Smooth muscle cell (in vitro differentiated cells): ENCODE results near the gene FOXK1. TPM values are rescaled to one million over a fixed set of nuclear protein-coding genes. Genes with fewer than 3 reads are reported as not detected.

Experiments
- DNase-seq: peaks from one replicate; lab custom pipeline; 2025; ENCODE audit not compliant: unreplicated experiment; lab: John Stamatoyannopoulos, UW
- H2AFZ ChIP-seq: fragments of 200-600 bp; sonication (generic); 2 replicates; pipeline ENCODE4 v1.6.0; 2016; ENCODE audit warnings: antibody characterized with exemption, low read depth, mild to moderate bottlenecking
- H3F3A ChIP-seq: fragments of 200-600 bp; sonication (generic); 2 replicates; pipeline ENCODE4 v1.6.0; 2017; ENCODE audit warnings: antibody characterized with exemption, low read depth
- H3K27ac ChIP-seq: fragments of 200-600 bp; sonication (generic); 2 replicates; pipeline ENCODE4 v1.5.1; 2016; ENCODE audit warnings: low read depth, mild to moderate bottlenecking
- H3K27me3 ChIP-seq: fragments of 200-600 bp; sonication (generic); 2 replicates; pipeline ENCODE4 v1.6.1; 2016; ENCODE audit warnings: low read depth, mild to moderate bottlenecking
- H3K36me3 ChIP-seq: fragments of 200-600 bp; sonication (generic); 2 replicates; pipeline ENCODE4 v1.5.1; 2016; ENCODE audit warnings: low read depth
- H3K4me1 ChIP-seq: fragments of 200-600 bp; sonication (generic); 2 replicates; pipeline ENCODE4 v1.5.1; 2016; ENCODE audit warnings: low read depth
- H3K4me2 ChIP-seq: fragments of 200-600 bp; sonication (generic); 2 replicates; pipeline ENCODE4 v1.6.0; 2016; ENCODE audit warnings: mild to moderate bottlenecking
- H3K4me3 ChIP-seq: fragments of 200-600 bp; sonication (generic); 2 replicates; pipeline ENCODE4 v1.5.1; 2016; ENCODE audit warnings: mild to moderate bottlenecking
- H3K79me2 ChIP-seq: fragments of 200-600 bp; sonication (generic); 2 replicates; pipeline ENCODE4 v1.6.0; 2016; ENCODE audit warnings: low read depth, mild to moderate bottlenecking
- H3K9ac ChIP-seq: fragments of 200-600 bp; sonication (generic); 2 replicates; pipeline ENCODE4 v1.6.0; 2016; ENCODE audit warnings: low read depth
- H3K9me3 ChIP-seq: fragments of 200-600 bp; sonication (generic); replicated peaks from 2 replicates; pipeline ENCODE4 v1.5.1; 2016; ENCODE audit warnings: low read depth
- H4K20me1 ChIP-seq: fragments of 200-600 bp; sonication (generic); 2 replicates; pipeline ENCODE4 v1.6.0; 2016; ENCODE audit warnings: low read depth
- WGBS: methylation state at CpG from one replicate; pipeline ENCODE4 v1.1.7; 2016; ENCODE audit warnings: low lambda C conversion rate; 5-methylcytosine and 5-hydroxymethylcytosine counted together
- polyA plus RNA-seq: library from polyadenylated mRNA; unstranded; fragments of >200 nt; fragmentation: Nextera tagmentation; extraction: Ambion mirVana; gene quantifications from 2 replicates; pipeline ENCODE4 v1.2.1, GENCODE V29; 2016
- total RNA-seq: library from RNA; depleted of rRNA; stranded (reverse); fragments of >200 nt; gene quantifications from 2 replicates; pipeline ENCODE4 v1.2.3, GENCODE V29; 2014
- TF ChIP-seq, protein P1 (sequence below): fragments of 200-600 bp; sonication (generic); IDR thresholded peaks from 2 replicates; pipeline ENCODE4 v1.5.1; 2017; ENCODE audit warnings: borderline replicate concordance, mild to moderate bottlenecking, antibody characterized with exemption; ENCODE audit not compliant: insufficient read depth, poor library complexity, severe bottlenecking

The FOXK1 gene
- total and polyA plus RNA-seq, 2 experiments from 2014 or later, result 6.0 to 11.6 TPM

DNA sequence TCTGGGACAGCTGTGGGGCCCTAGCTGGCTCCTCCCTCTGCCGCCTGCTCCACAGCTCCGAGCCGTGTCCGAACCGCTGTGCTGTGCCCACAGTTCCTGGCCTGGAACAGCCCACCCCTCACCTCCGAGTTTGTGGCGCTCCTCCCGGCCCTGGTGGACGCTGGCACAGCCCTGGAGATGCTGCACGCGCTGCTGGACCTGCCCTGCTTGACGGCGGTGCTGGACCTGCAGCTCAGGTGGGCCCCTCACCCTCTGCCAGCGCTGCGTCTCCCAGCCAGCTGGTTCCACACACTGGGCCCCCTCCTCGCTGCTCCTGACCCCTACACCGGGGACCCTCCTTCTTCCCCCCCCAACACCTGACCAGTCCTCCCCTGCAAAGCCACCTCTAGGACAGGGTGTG is 105.4 kb downstream of the FOXK1 start:
- no peak for DNase-seq
- no peak overlapping the region for H3K27ac ChIP-seq
- 96% methylated on average over 17 of the region's 17 CpGs for WGBS
- no peaks in the 10 kb centered on the region for H3K9me3 ChIP-seq
- no peaks in the 10 kb centered on the region for H4K20me1 ChIP-seq
- no peak overlapping the region for H3K4me2 ChIP-seq
- H3K4me3 ChIP-seq, result no peak overlapping the region
- no peaks in the 10 kb centered on the region for H3K27me3 ChIP-seq
- TF ChIP-seq, protein P1, sequence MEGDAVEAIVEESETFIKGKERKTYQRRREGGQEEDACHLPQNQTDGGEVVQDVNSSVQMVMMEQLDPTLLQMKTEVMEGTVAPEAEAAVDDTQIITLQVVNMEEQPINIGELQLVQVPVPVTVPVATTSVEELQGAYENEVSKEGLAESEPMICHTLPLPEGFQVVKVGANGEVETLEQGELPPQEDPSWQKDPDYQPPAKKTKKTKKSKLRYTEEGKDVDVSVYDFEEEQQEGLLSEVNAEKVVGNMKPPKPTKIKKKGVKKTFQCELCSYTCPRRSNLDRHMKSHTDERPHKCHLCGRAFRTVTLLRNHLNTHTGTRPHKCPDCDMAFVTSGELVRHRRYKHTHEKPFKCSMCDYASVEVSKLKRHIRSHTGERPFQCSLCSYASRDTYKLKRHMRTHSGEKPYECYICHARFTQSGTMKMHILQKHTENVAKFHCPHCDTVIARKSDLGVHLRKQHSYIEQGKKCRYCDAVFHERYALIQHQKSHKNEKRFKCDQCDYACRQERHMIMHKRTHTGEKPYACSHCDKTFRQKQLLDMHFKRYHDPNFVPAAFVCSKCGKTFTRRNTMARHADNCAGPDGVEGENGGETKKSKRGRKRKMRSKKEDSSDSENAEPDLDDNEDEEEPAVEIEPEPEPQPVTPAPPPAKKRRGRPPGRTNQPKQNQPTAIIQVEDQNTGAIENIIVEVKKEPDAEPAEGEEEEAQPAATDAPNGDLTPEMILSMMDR, result no peak
- no peaks in the 10 kb centered on the region for H3F3A ChIP-seq
- no peaks in the 10 kb centered on the region for H3K79me2 ChIP-seq
- H3K4me1 ChIP-seq, result no peaks in the 10 kb centered on the region
- no peaks in the 10 kb centered on the region for H3K36me3 ChIP-seq
- no peak overlapping the region for H3K9ac ChIP-seq
- no peak overlapping the region for H2AFZ ChIP-seq

DNA sequence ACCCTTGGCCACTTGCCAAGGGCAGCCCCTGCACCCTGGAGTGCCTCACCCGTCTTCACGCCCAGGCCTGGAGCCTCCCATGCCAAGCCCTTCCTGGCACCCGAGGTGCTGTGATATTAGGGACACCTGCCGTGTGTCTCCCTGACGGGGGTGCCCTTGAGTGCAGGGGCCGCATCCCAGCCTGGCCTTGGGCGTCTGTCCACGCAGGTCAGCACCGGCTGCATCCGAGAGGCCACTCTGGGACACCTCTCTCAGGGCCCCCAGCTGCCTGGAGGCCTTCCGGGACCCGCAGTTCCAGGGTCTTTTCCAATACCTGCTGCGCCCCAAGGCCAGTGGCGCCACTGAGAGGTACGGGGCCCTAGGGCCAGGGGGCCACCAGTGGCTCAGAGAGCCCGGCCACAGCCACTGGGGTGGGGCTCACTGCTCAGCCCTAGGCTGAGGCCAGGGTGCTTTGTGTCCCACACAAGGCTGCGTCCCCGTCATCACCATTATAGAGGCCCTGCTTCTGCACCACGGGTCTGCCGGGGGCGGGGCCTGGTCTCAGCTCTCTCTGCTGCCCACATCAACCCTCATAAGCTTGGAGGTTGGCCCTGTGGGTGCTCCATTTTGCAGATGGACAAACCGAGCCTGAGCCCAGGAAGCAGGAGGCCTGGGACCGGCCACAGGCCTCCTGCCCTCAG is 106.0 kb downstream of the FOXK1 start:
- H3K79me2 ChIP-seq, result no peaks in the 10 kb centered on the region
- TF ChIP-seq, protein P1, result no peak
- no peaks in the 10 kb centered on the region for H3F3A ChIP-seq
- WGBS, result 95% methylated on average over 23 of the region's 23 CpGs
- no peak overlapping the region for H3K27ac ChIP-seq
- H2AFZ ChIP-seq, result no peak overlapping the region
- H3K9ac ChIP-seq, result no peak overlapping the region
- H3K4me3 ChIP-seq, result no peak overlapping the region
- H3K27me3 ChIP-seq, result no peaks in the 10 kb centered on the region
- no peak for DNase-seq
- no peaks in the 10 kb centered on the region for H4K20me1 ChIP-seq
- H3K9me3 ChIP-seq, result no peaks in the 10 kb centered on the region
- no peaks in the 10 kb centered on the region for H3K4me1 ChIP-seq
- no peaks in the 10 kb centered on the region for H3K36me3 ChIP-seq
- H3K4me2 ChIP-seq, result no peak overlapping the region

DNA sequence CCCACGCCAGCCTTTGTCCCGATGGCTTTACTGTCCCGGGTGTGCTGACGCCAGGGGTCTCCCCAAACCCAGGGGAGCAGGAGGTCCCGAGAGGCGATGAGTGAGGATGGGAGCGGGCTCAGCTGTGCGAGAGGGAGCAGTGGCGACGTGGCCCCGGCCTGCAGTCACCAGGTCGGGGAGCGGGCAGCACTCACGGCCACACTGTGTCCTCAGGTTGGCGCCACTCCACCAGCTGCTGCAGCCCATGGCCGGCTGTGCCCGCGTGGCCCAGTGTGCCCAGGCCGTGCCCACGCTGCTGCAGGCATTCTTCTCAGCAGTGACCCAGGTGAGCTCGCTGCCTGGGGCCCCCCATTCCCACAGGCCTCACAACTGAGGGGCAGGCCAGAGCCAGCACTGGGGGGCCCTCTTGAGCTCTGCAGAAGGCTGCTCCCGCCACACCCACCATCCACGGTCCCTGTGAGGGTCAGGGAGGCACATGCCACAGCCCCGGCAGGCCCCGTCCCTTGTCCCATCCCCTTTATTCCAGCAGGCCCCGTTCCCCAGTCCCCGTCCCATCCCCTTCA is 106.6 kb downstream of the FOXK1 start:
- Histone ChIP-seq H3K36me3 (no peaks in the 10 kb centered on the region), H3K9me3 (no peaks in the 10 kb centered on the region), H3K79me2 (no peaks in the 10 kb centered on the region), H3K4me3 (no peak overlapping the region), H4K20me1 (no peaks in the 10 kb centered on the region), H3K27ac (no peak overlapping the region), H2AFZ (no peak overlapping the region), H3K4me2 (no peak overlapping the region), H3K27me3 (no peaks in the 10 kb centered on the region), H3K9ac (no peak overlapping the region), H3F3A (no peaks in the 10 kb centered on the region), H3K4me1 (no peaks in the 10 kb centered on the region)
- TF ChIP-seq, protein P1, result no peak
- DNase-seq, result no peak
- 96% methylated on average over 22 of the region's 27 CpGs for WGBS
